HCT116 (cell line): ENCODE data around the gene ZBTB7C. TPM values are rescaled to one million over a fixed set of nuclear protein-coding genes. Genes with fewer than 3 reads are reported as not detected.

Source experiments
- ATAC-seq: fragments of 200-7000 bp; cut with Tn5 transposase; 2 replicates; pipeline ENCODE4 v1.9.1; 2020; ENCODE audit warnings: mild to moderate bottlenecking, moderate library complexity
- BruUV-seq: library from RNA; stranded (reverse); fragments of 400-500 nt; replicated peaks from 2 replicates; lab custom pipeline; 2021; lab: Mats Ljungman, UMichigan
- CTCF ChIA-PET: fragments of 300-600 bp; sonication (Branson Sonifier 250); formaldehyde crosslinking; loops from one replicate; lab custom pipeline; 2021; ENCODE audit warnings: antibody characterized with exemption; lab: Charles Lee
- POLR2A ChIA-PET: fragments of 300-600, 350-600 bp; sonication (Branson Sonifier 250); formaldehyde crosslinking; loops from one replicate; lab custom pipeline; 2021; ENCODE audit warnings: antibody characterized with exemption; lab: Charles Lee
- RAD21 ChIA-PET, 2 experiments: fragments of 300-600 bp; sonication (Branson Sonifier 250); formaldehyde crosslinking; loops; one replicate each; lab custom pipeline; 2023; ENCODE audit warnings: low total read pairs in 2 of 2; ENCODE audit not compliant: uncharacterized antibody in 2 of 2, unreplicated experiment in 2 of 2, low non-redundant PET in 1 of 2; lab: Charles Lee
- DNase-seq: peaks from one replicate; pipeline ENCODE4 v3.0.0-alpha.2; 2010; ENCODE audit warnings: low read depth, low spot score
- H2AFZ ChIP-seq: fragments of 200-600 bp; shearing (Covaris generic), sonication (generic); 2 replicates; pipeline ENCODE4 v1.6.1; 2017; ENCODE audit warnings: low read depth, mixed run types, mixed read lengths, antibody characterized with exemption, low read length; ENCODE audit not compliant: poor library complexity, severe bottlenecking
- H3K27ac ChIP-seq: 2 replicates; pipeline ENCODE4 v1.5.1; 2012; ENCODE audit warnings: low read depth, low read length
- H3K27me3 ChIP-seq: fragments of 200-600 bp; sonication (generic); 2 replicates; pipeline ENCODE4 v1.6.1; 2016; ENCODE audit warnings: mixed run types, low read length, mixed read lengths; ENCODE audit not compliant: insufficient read depth
- H3K36me3 ChIP-seq, 2 experiments: fragments of 200-500 bp in 1 of 2; fragments of 200-600 bp in 1 of 2; sonication (Bioruptor generic) in 1 of 2; sonication (generic) in 1 of 2; 2 replicates each; pipeline versions ENCODE4 v1.5.1 to v1.6.1; 2014 to 2016; ENCODE audit warnings: low read length in 2 of 2, inconsistent platforms in 1 of 2, mixed read lengths in 1 of 2, mixed run types in 1 of 2; ENCODE audit not compliant: insufficient read depth in 2 of 2, control insufficient read depth in 1 of 2
- H3K4me1 ChIP-seq, 2 experiments: fragments of 200-600 bp in 1 of 2; sonication (generic) in 1 of 2; 2 replicates each; pipeline versions ENCODE4 v1.5.1 to v1.6.1; 2012 to 2017; ENCODE audit warnings: low read length in 2 of 2, inconsistent platforms in 1 of 2, mild to moderate bottlenecking in 1 of 2, mixed read lengths in 1 of 2, mixed run types in 1 of 2, moderate library complexity in 1 of 2; ENCODE audit not compliant: insufficient read depth in 2 of 2, control insufficient read depth in 1 of 2
- H3K4me2 ChIP-seq: fragments of 200-600 bp; sonication (generic); 2 replicates; pipeline ENCODE4 v1.6.1; 2017; ENCODE audit warnings: mixed run types, low read length, mixed read lengths
- H3K4me3 ChIP-seq, 2 experiments: fragments of 200-600 bp in 1 of 2; sonication (generic) in 1 of 2; replicated peaks in 1 of 2; 2 replicates each; pipeline ENCODE4 v1.5.1; 2011 to 2016; ENCODE audit warnings: low read length in 2 of 2, control low read depth in 1 of 2, low read depth in 1 of 2, mild to moderate bottlenecking in 1 of 2, mixed read lengths in 1 of 2, mixed run types in 1 of 2
- H3K79me2 ChIP-seq: fragments of 200-600 bp; sonication (generic); 2 replicates; pipeline ENCODE4 v1.6.1; 2017; ENCODE audit warnings: mild to moderate bottlenecking, mixed run types, low read length, moderate library complexity, mixed read lengths; ENCODE audit not compliant: insufficient read depth
- H3K9ac ChIP-seq: fragments of 200-600 bp; sonication (generic); 2 replicates; pipeline ENCODE4 v1.6.1; 2016; ENCODE audit warnings: low read length, mixed read lengths
- H3K9me2 ChIP-seq: fragments of 200-600 bp; sonication (generic), shearing (Covaris generic); 2 replicates; pipeline ENCODE4 v1.6.1; 2017; ENCODE audit warnings: mixed run types, mild to moderate bottlenecking, moderate library complexity; ENCODE audit not compliant: insufficient read depth
- H3K9me3 ChIP-seq, 2 experiments: fragments of 200-500 bp in 1 of 2; fragments of 200-600 bp in 1 of 2; sonication (Bioruptor generic) in 1 of 2; sonication (generic) in 1 of 2; 2 replicates each; pipeline ENCODE4 v1.6.1; 2014 to 2017; ENCODE audit warnings: low read length in 2 of 2, mixed read lengths in 2 of 2, inconsistent platforms in 1 of 2, low read depth in 1 of 2, mild to moderate bottlenecking in 1 of 2, mixed run types in 1 of 2, moderate library complexity in 1 of 2; ENCODE audit not compliant: control insufficient read depth in 1 of 2, insufficient read depth in 1 of 2
- H4K20me1 ChIP-seq: fragments of 200-600 bp; sonication (generic), shearing (Covaris generic); 2 replicates; pipeline ENCODE4 v1.6.1; 2017; ENCODE audit warnings: mixed run types, mild to moderate bottlenecking, moderate library complexity; ENCODE audit not compliant: insufficient read depth
- ATF3 ChIP-seq: IDR thresholded peaks from 2 replicates; pipeline ENCODE4 v1.6.1; 2012
- CBX3 ChIP-seq: IDR thresholded peaks from 2 replicates; pipeline ENCODE4 v1.6.1; 2012; ENCODE audit warnings: low read depth
- CEBPB ChIP-seq: IDR thresholded peaks from 2 replicates; pipeline ENCODE4 v1.6.1; 2012; ENCODE audit warnings: low read depth
- JUND ChIP-seq: IDR thresholded peaks from 2 replicates; pipeline ENCODE4 v1.6.1; 2012
- POLR2AphosphoS5 ChIP-seq: IDR thresholded peaks from 2 replicates; pipeline ENCODE4 v1.6.1; 2011; ENCODE audit warnings: mild to moderate bottlenecking, low read depth, low read length, moderate library complexity
- REST ChIP-seq: IDR thresholded peaks from 2 replicates; pipeline ENCODE4 v1.6.1; 2012; ENCODE audit warnings: low read depth
- SP1 ChIP-seq: IDR thresholded peaks from 2 replicates; pipeline ENCODE4 v1.6.1; 2012; ENCODE audit warnings: low read depth
- SRF ChIP-seq: IDR thresholded peaks from 2 replicates; pipeline ENCODE4 v1.6.1; 2012; ENCODE audit warnings: low read depth
- YY1 ChIP-seq: IDR thresholded peaks from 2 replicates; pipeline ENCODE4 v1.6.1; 2011; ENCODE audit warnings: low read length, low read depth, moderate library complexity, mild to moderate bottlenecking; ENCODE audit not compliant: insufficient replicate concordance; ENCODE audit errors: extremely low read depth
- ZBTB33 ChIP-seq: IDR thresholded peaks from 2 replicates; pipeline ENCODE4 v1.6.1; 2011; ENCODE audit warnings: mild to moderate bottlenecking, low read length, moderate library complexity; ENCODE audit not compliant: insufficient replicate concordance; ENCODE audit errors: extremely low read depth
- ZNF274 ChIP-seq: fragments of 200-500 bp; sonication (Bioruptor generic); IDR thresholded peaks from 2 replicates; pipeline ENCODE4 v1.6.1; 2014; ENCODE audit warnings: mild to moderate bottlenecking, low read depth, low read length, inconsistent platforms
- intact Hi-C: fragments of 100-400 bp; cut with micrococcal nuclease; formaldehyde crosslinking; loops from 2 replicates; pipeline ENCODE4 v1.10.0; 2022
- total RNA-seq: library from RNA; stranded (reverse); gene quantifications from one replicate; pipeline ENCODE4 v1.2.1, GENCODE V29; 2021; ENCODE audit not compliant: unreplicated experiment

Gene ZBTB7C
- total RNA-seq, 1 experiment from 2014 or later: 0.37 TPM

- POLR2A ChIA-PET: no interaction called here
- H3K36me3 ChIP-seq: no peaks in the 10 kb centered on the region
- intact Hi-C loops: no loop called here
- H3K4me1 ChIP-seq: peaks cover 6 to 11% of the 10 kb centered on the region in 2 experiments
- no peak overlapping the region for H3K4me3 ChIP-seq
- no peak overlapping the region for H3K4me2 ChIP-seq
- H3K27ac ChIP-seq: no peak overlapping the region
- H3K79me2 ChIP-seq: no peaks in the 10 kb centered on the region
- RAD21 ChIA-PET: no interaction called here
- no peak overlapping the region for H3K9ac ChIP-seq
- CTCF ChIA-PET: no interaction called here
- ATAC-seq: no peak
- no TSS peak for BruUV-seq
- no peaks in the 10 kb centered on the region for H4K20me1 ChIP-seq
- TF ChIP-seq SP1: no peak
- no peak for TF ChIP-seq ZNF274
- no peak for TF ChIP-seq YY1
- no peak for TF ChIP-seq REST
- no peak for DNase-seq
- no peaks in the 10 kb centered on the region for H3K9me2 ChIP-seq
- no peak overlapping the region for H2AFZ ChIP-seq
- no peaks in the 10 kb centered on the region for H3K9me3 ChIP-seq
- peaks cover 11% of the 10 kb centered on the region; the same call in 1 of the 2 replicates for H3K27me3 ChIP-seq
These were observed 15.4 kb downstream of the ZBTB7C start for GRCh38 chr18:48393776-48394175.

GRCh38 chr18:48393170-48393569, 16.0 kb downstream of the ZBTB7C start:
- CTCF ChIA-PET: no interaction called here
- POLR2A ChIA-PET: no interaction called here
- TF ChIP-seq CBX3 (no peak), POLR2AphosphoS5 (no peak), CEBPB (no peak), SRF (no peak), REST (no peak), ZBTB33 (no peak), ATF3 (no peak), JUND (no peak)

More at GRCh38 chr18:48393170-48393569, 16.0 kb downstream of the ZBTB7C start:
- Histone ChIP-seq H3K27ac (no peak overlapping the region), H2AFZ (no peak overlapping the region), H3K9me3 (no peaks in the 10 kb centered on the region), H3K27me3 (peaks cover 11% of the 10 kb centered on the region; the same call in 1 of the 2 replicates), H3K4me3 (no peak overlapping the region), H3K4me2 (no peak overlapping the region), H3K9ac (no peak overlapping the region), H3K79me2 (no peaks in the 10 kb centered on the region), H3K4me1 (peaks cover 11 to 13% of the 10 kb centered on the region in 2 experiments), H4K20me1 (no peaks in the 10 kb centered on the region), H3K36me3 (no peaks in the 10 kb centered on the region), H3K9me2 (no peaks in the 10 kb centered on the region)
- ATAC-seq: no peak
- no peak for DNase-seq
- intact Hi-C loops: no loop called here
- RAD21 ChIA-PET: no interaction called here
- no TSS peak for BruUV-seq
